Peyer's patch (tissue), 4 donors: ENCODE results near the gene ANKRD44. TPM values are rescaled to one million over a fixed set of nuclear protein-coding genes. Genes with fewer than 3 reads are reported as not detected.

Experiments used
- DNase-seq, 3 donors: peaks; one replicate each; pipeline ENCODE4 v3.0.0-alpha.2; 2017 to 2019
- H3K27ac ChIP-seq, 4 donors: fragments of 200-600 bp; sonication (generic); one replicate each; pipeline ENCODE4 v1.5.1; 2016 to 2019
- H3K27me3 ChIP-seq, 2 donors: fragments of 200-600 bp; sonication (generic); one replicate each; pipeline ENCODE4 v1.5.1; 2019
- H3K36me3 ChIP-seq, 3 donors: fragments of 200-600 bp; sonication (generic); one replicate each; pipeline ENCODE4 v1.5.1; 2016 to 2019
- H3K4me1 ChIP-seq, 4 donors: fragments of 200-600 bp; sonication (generic); one replicate each; pipeline ENCODE4 v1.5.1; 2016 to 2019
- H3K4me3 ChIP-seq, 4 donors: fragments of 200-600 bp; sonication (generic); 1 replicate in 3 of 4; 2 replicates in 1 of 4; pipeline ENCODE4 v1.5.1; 2016 to 2019; ENCODE audit warnings: mild to moderate bottlenecking in 1 of 4
- H3K9me3 ChIP-seq, 4 donors: fragments of 200-600 bp; sonication (generic); one replicate each; pipeline ENCODE4 v1.5.1; 2016 to 2019; ENCODE audit warnings: mild to moderate bottlenecking in 1 of 4
- CTCF ChIP-seq, 6 experiments: fragments of 450-650 bp in 4 of 6; fragments of 200-600 bp in 2 of 6; sonication (generic) in 1 of 6; IDR thresholded peaks; one replicate each; pipeline ENCODE4 v1.5.1; 2017 to 2019; ENCODE audit warnings: antibody characterized with exemption in 6 of 6, mild to moderate bottlenecking in 3 of 6, moderate library complexity in 1 of 6
- POLR2A ChIP-seq, 2 donors: fragments of 450-650 bp; IDR thresholded peaks; one replicate each; pipeline ENCODE4 v1.5.1; 2017; ENCODE audit warnings: antibody characterized with exemption in 2 of 2, mild to moderate bottlenecking in 2 of 2, moderate library complexity in 2 of 2
- total RNA-seq, 4 donors: library from RNA; depleted of rRNA; stranded (reverse); fragments of >200 nt; gene quantifications; one replicate each; pipeline ENCODE4 v1.1.0, GENCODE V29; 2016

The ANKRD44 gene
- total RNA-seq, 4 donors from 2014 or later = 24.8 to 215 (median 32.0) TPM

GRCh38 chr2:197075754-197076337 is 234.7 kb downstream of the ANKRD44 start:
- Histone ChIP-seq H3K4me1 (peaks cover 0 to 5% (median 0%) of the 10 kb centered on the region in 4 donors), H3K4me3 (no peak overlapping the region), H3K27me3 (no peaks in the 10 kb centered on the region), H3K27ac (no peak overlapping the region), H3K36me3 (no peaks in the 10 kb centered on the region), H3K9me3 (no peaks in the 10 kb centered on the region)
- DNase-seq = no peak
- TF ChIP-seq CTCF (IDR thresholded peaks at IDR 0.05) (peak in 4 of 6 experiments; percentile 13 to 40 (median 24)), POLR2A (IDR thresholded peaks at IDR 0.05) (no peak)

- Histone ChIP-seq H3K27me3 (no peaks in the 10 kb centered on the region), H3K4me3 (no peak overlapping the region), H3K27ac (no peak overlapping the region), H3K4me1 (peaks cover 0 to 2% (median 0%) of the 10 kb centered on the region in 4 donors), H3K9me3 (no peaks in the 10 kb centered on the region), H3K36me3 (no peaks in the 10 kb centered on the region)
- TF ChIP-seq POLR2A (IDR thresholded peaks at IDR 0.05) (no peak), CTCF (IDR thresholded peaks at IDR 0.05) (no peak)
- DNase-seq = no peak
Observed at GRCh38 chr2:197075281-197075680, 235.3 kb downstream of the ANKRD44 start.

DNA sequence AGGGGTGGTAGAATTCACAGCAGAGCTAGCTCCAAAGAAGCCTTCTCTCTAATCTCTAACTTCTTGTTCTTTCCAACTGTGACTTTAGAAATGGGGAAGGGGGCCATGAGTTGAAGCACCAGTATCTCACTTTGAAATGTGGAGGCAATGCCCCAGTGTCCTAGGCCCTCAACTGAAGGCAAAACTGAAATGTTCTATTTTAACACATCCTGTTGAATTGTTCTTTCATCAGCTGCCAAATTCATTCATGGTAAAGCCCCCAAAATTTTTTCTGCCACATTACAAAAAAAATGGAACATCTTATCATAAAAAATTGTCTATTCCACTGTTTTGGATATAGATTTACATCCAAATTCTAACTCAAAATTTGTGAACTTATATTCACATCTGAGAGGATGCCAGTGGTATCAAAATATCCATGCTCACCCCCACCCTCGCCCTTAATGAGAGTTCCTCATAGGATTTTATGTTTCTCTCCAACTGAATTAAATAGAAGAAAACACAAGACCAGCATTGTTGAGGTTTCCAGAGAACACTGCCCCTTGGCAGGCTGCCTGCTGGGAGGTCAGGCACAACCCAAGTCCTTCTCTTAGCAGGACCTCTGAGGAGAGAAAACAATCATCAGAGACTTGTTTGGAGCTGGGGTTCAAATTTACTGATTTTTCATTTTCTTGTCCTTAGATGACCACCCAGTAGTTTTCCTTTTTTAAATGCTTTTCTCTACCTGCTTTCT is 236.7 kb downstream of the ANKRD44 start:
- no peak for DNase-seq
- Histone ChIP-seq H3K27me3 (no peaks in the 10 kb centered on the region), H3K4me3 (no peak overlapping the region), H3K4me1 (no peaks in the 10 kb centered on the region), H3K9me3 (no peaks in the 10 kb centered on the region), H3K27ac (no peak overlapping the region), H3K36me3 (no peaks in the 10 kb centered on the region)
- TF ChIP-seq CTCF (IDR thresholded peaks at IDR 0.05) (no peak), POLR2A (IDR thresholded peaks at IDR 0.05) (no peak)

DNA sequence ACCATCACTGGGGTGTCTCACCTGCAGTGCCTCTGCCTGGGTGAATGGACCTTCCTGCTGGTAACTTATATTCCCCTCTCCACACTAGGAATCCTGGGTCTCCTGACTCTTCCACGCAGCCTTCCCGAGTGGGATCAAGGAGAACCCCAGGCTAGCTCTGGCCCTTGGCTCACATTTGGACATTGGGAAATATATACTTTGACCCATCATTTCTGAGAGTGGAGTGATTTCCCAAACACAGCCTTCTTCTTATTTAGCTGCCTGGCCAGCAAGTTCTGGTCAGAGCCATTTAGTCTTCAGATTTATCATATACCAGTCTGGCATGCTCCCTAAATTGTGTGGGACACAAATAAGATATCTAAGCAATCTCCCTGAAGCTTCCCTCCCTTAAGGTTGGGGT is 237.3 kb downstream of the ANKRD44 start:
- Histone ChIP-seq H3K9me3 (no peaks in the 10 kb centered on the region), H3K4me3 (no peak overlapping the region), H3K27me3 (no peaks in the 10 kb centered on the region), H3K27ac (no peak overlapping the region), H3K36me3 (no peaks in the 10 kb centered on the region), H3K4me1 (no peaks in the 10 kb centered on the region)
- TF ChIP-seq CTCF (IDR thresholded peaks at IDR 0.05) (no peak), POLR2A (IDR thresholded peaks at IDR 0.05) (no peak)
- no peak for DNase-seq

GRCh38 chr2:197072533-197072932 is 238.0 kb downstream of the ANKRD44 start:
- no peaks in the 10 kb centered on the region for H3K36me3 ChIP-seq
- H3K27me3 ChIP-seq = no peaks in the 10 kb centered on the region
- no peaks in the 10 kb centered on the region for H3K4me1 ChIP-seq
- H3K27ac ChIP-seq = no peak overlapping the region
- no peak for TF ChIP-seq POLR2A (IDR thresholded peaks at IDR 0.05)
- no peak for TF ChIP-seq CTCF (IDR thresholded peaks at IDR 0.05)
- no peak overlapping the region for H3K4me3 ChIP-seq
- no peaks in the 10 kb centered on the region for H3K9me3 ChIP-seq
- DNase-seq = no peak
